Mononuclear cell (primary cell): ENCODE results near the gene SLC9A4. TPM values are rescaled to one million over a fixed set of nuclear protein-coding genes. Genes with fewer than 3 reads are reported as not detected.

Source experiments
- H3K27me3 ChIP-seq: 2 replicates; pipeline ENCODE4 v1.6.0; 2011; ENCODE audit warnings: low read length, control low read depth; ENCODE audit not compliant: insufficient read depth
- H3K4me1 ChIP-seq: 2 replicates; pipeline ENCODE4 v1.5.1; 2011; ENCODE audit warnings: mild to moderate bottlenecking, low read length, control low read depth; ENCODE audit not compliant: insufficient read depth
- H3K4me3 ChIP-seq: 2 replicates; pipeline ENCODE4 v1.5.1; 2011; ENCODE audit warnings: mild to moderate bottlenecking, low read length, moderate library complexity
- H3K9me3 ChIP-seq: 2 replicates; pipeline ENCODE4 v1.5.1; 2011; ENCODE audit warnings: low read depth, mild to moderate bottlenecking, control low read depth, low read length
- total RNA-seq: library from RNA; depleted of rRNA; stranded (reverse); fragments of >200 nt; gene quantifications from one replicate; pipeline ENCODE4 v1.2.3, GENCODE V29; 2012

The SLC9A4 gene
- total RNA-seq, 1 donor: under 0.01 TPM

GRCh38 chr2:102442967-102443828, 29.8 kb upstream of the SLC9A4 start:
- Histone ChIP-seq H3K9me3 (no peaks in the 10 kb centered on the region), H3K4me3 (no peak overlapping the region)

GRCh38 chr2:102444233-102444632, 28.8 kb upstream of the SLC9A4 start:
- no peaks in the 10 kb centered on the region for H3K9me3 ChIP-seq
- H3K4me3 ChIP-seq: no peak overlapping the region
- H3K4me1 ChIP-seq: peaks cover 8% of the 10 kb centered on the region
- H3K27me3 ChIP-seq: no peaks in the 10 kb centered on the region

More at GRCh38 chr2:102442967-102443828, 29.8 kb upstream of the SLC9A4 start:
- H3K27me3 ChIP-seq: no peaks in the 10 kb centered on the region
- H3K4me1 ChIP-seq: peaks cover 8% of the 10 kb centered on the region

GRCh38 chr2:102446936-102447335, 26.1 kb upstream of the SLC9A4 start:
- Histone ChIP-seq H3K27me3 (no peaks in the 10 kb centered on the region), H3K4me3 (no peak overlapping the region), H3K4me1 (peaks cover 8% of the 10 kb centered on the region), H3K9me3 (no peaks in the 10 kb centered on the region)

- H3K4me1 ChIP-seq: no peaks in the 10 kb centered on the region
- H3K27me3 ChIP-seq: no peaks in the 10 kb centered on the region
- no peak overlapping the region for H3K4me3 ChIP-seq
- no peaks in the 10 kb centered on the region for H3K9me3 ChIP-seq
Observed at GRCh38 chr2:102449370-102449974, 23.6 kb upstream of the SLC9A4 start.

- no peak overlapping the region for H3K4me3 ChIP-seq
- no peaks in the 10 kb centered on the region for H3K4me1 ChIP-seq
- H3K9me3 ChIP-seq: no peaks in the 10 kb centered on the region
- no peaks in the 10 kb centered on the region for H3K27me3 ChIP-seq
Observed at GRCh38 chr2:102451968-102452367, 21.1 kb upstream of the SLC9A4 start.

- no peaks in the 10 kb centered on the region for H3K9me3 ChIP-seq
- H3K4me1 ChIP-seq: no peaks in the 10 kb centered on the region
- no peak overlapping the region for H3K4me3 ChIP-seq
- no peaks in the 10 kb centered on the region for H3K27me3 ChIP-seq
Observed at GRCh38 chr2:102453501-102453900, 19.5 kb upstream of the SLC9A4 start.

GRCh38 chr2:102455061-102455670, 17.9 kb upstream of the SLC9A4 start:
- Histone ChIP-seq H3K9me3 (no peaks in the 10 kb centered on the region), H3K4me3 (no peak overlapping the region), H3K27me3 (no peaks in the 10 kb centered on the region), H3K4me1 (no peaks in the 10 kb centered on the region)

- Histone ChIP-seq H3K4me1 (no peaks in the 10 kb centered on the region), H3K27me3 (no peaks in the 10 kb centered on the region), H3K9me3 (no peaks in the 10 kb centered on the region), H3K4me3 (no peak overlapping the region)
Observed at GRCh38 chr2:102460467-102460866, 12.6 kb upstream of the SLC9A4 start.

- Histone ChIP-seq H3K4me1 (no peaks in the 10 kb centered on the region), H3K9me3 (no peaks in the 10 kb centered on the region), H3K4me3 (no peak overlapping the region), H3K27me3 (no peaks in the 10 kb centered on the region)
Observed at GRCh38 chr2:102461188-102461587, 11.8 kb upstream of the SLC9A4 start.

- H3K4me1 ChIP-seq: no peaks in the 10 kb centered on the region
- no peak overlapping the region for H3K4me3 ChIP-seq
- no peaks in the 10 kb centered on the region for H3K27me3 ChIP-seq
- H3K9me3 ChIP-seq: no peaks in the 10 kb centered on the region
Observed at GRCh38 chr2:102463160-102463559, 9.9 kb upstream of the SLC9A4 start.

- peaks cover 8% of the 10 kb centered on the region for H3K27me3 ChIP-seq
- H3K4me1 ChIP-seq: no peaks in the 10 kb centered on the region
- no peak overlapping the region for H3K4me3 ChIP-seq
- H3K9me3 ChIP-seq: peaks cover 13% of the 10 kb centered on the region
Observed at GRCh38 chr2:102470168-102470567, 2.9 kb upstream of the SLC9A4 start.

GRCh38 chr2:102473631-102474030, 605 bp downstream of the SLC9A4 start:
- peaks cover 13% of the 10 kb centered on the region for H3K9me3 ChIP-seq
- no peak overlapping the region for H3K4me3 ChIP-seq
- peaks cover 10% of the 10 kb centered on the region for H3K27me3 ChIP-seq
- no peaks in the 10 kb centered on the region for H3K4me1 ChIP-seq

- H3K4me3 ChIP-seq: no peak overlapping the region
- H3K27me3 ChIP-seq: peaks cover 7% of the 10 kb centered on the region
- H3K4me1 ChIP-seq: no peaks in the 10 kb centered on the region
- peaks cover 5% of the 10 kb centered on the region for H3K9me3 ChIP-seq
Observed at GRCh38 chr2:102474785-102475184, 1.8 kb downstream of the SLC9A4 start.

- Histone ChIP-seq H3K27me3 (peaks cover 2% of the 10 kb centered on the region), H3K9me3 (no peaks in the 10 kb centered on the region), H3K4me3 (no peak overlapping the region), H3K4me1 (peaks cover 3% of the 10 kb centered on the region)
Observed at GRCh38 chr2:102478686-102479470, 5.9 kb downstream of the SLC9A4 start.
